Pancreas (tissue), 10 donors: ENCODE results near the gene NLRC3. TPM values are rescaled to one million over a fixed set of nuclear protein-coding genes. Genes with fewer than 3 reads are reported as not detected.
A peak's percentile ranks its signal among the peaks of the same experiment; 100 is the strongest.

Experiments
- ATAC-seq, 4 donors: fragments of 200-7000 bp; cut with Tn5 transposase; one replicate each; pipeline versions ENCODE4 v1.8.0 to v1.9.1; 2020; ENCODE audit warnings: mild to moderate bottlenecking in 4 of 4, moderate library complexity in 4 of 4
- DNase-seq, 6 donors: peaks; one replicate each; pipeline ENCODE4 v3.0.0-alpha.2; 2020
- FAIRE-seq: peaks from 2 replicates; lab custom pipeline; 2012; peaks lifted over from hg19 to GRCh38; lab: Jason Lieb, UNC
- H3K27ac ChIP-seq, 4 donors: fragments of 200-600 bp; sonication (generic); 1 replicate in 3 of 4; 2 replicates in 1 of 4; pipeline versions ENCODE4 v1.5.0 to v1.8.0; 2020
- H3K27me3 ChIP-seq, 4 donors: fragments of 200-600 bp; one replicate each; pipeline ENCODE4 v1.8.0; 2021
- H3K36me3 ChIP-seq, 3 donors: fragments of 200-600 bp; sonication (generic) in 1 of 3; one replicate each; pipeline versions ENCODE4 v1.5.0 to v1.8.0; 2020 to 2021
- H3K4me1 ChIP-seq, 3 donors: fragments of 200-600 bp; one replicate each; pipeline ENCODE4 v1.8.0; 2021
- H3K4me3 ChIP-seq, 4 donors: fragments of 200-600 bp; sonication (generic) in 2 of 4; one replicate each; pipeline versions ENCODE4 v1.5.0 to v1.8.0; 2020 to 2021
- H3K9me3 ChIP-seq, 4 donors: fragments of 200-600 bp; one replicate each; pipeline ENCODE4 v1.8.0; 2021
- WGBS, 2 donors: extraction: QIAGEN DNeasy Blood & Tissue Kit; methylation state at CpG; one replicate each; pipeline ENCODE4 v1.1.7; 2013; 5-methylcytosine and 5-hydroxymethylcytosine counted together
- intact Hi-C, 3 donors: fragments of 100-400 bp; cut with DNase I; formaldehyde crosslinking; loops; one replicate each; pipeline versions ENCODE4 v1.11.1 to v1.14.2; 2022
- polyA plus RNA-seq, 2 donors: library from polyadenylated mRNA; stranded (reverse); fragments of 200-250 nt; gene quantifications; one replicate each; pipeline ENCODE4 v1.2.3, GENCODE V29; 2013
- total RNA-seq, 6 donors: library from RNA; stranded (reverse); fragmentation: NEBNext Ultra II Directional in 4 of 6; extraction: Animal tissue kit (Norgen Biotek cat#: 25700) in 4 of 6; gene quantifications; one replicate each; pipeline versions ENCODE4 v1.2.1 to v1.2.4, GENCODE V29; 2021 to 2023
- TF ChIP-seq, protein P1 (sequence below), 4 donors: fragments of 200-600 bp; sonication (generic) in 3 of 4; IDR thresholded peaks; one replicate each; pipeline versions ENCODE4 v1.5.0 to v1.8.0; 2021; ENCODE audit warnings: antibody characterized with exemption in 4 of 4
- donor health status: healthy with polysubstance abuse.
- donor health status: DM: no; HTN: no; CAD: no; lungs with moderate emphysema.
- donor health status: DM: no; HTN: no; CAD: no.
- donor health status: control.
- donor health status: control.
- donor health status: Bipolar disorder and iron deficiency.
- donor health status: DM: yes; HTN: yes; CAD: no.
- donor health status: DM: no; HTN: no; CAD: no.
- donor health status: DM: no; HTN: no; CAD: no.
- donor health status: DM: yes; HTN: yes; CAD: no.

The NLRC3 gene
- total and polyA plus RNA-seq, 8 donors = 0.12 to 0.87 (median 0.44) TPM

DNA sequence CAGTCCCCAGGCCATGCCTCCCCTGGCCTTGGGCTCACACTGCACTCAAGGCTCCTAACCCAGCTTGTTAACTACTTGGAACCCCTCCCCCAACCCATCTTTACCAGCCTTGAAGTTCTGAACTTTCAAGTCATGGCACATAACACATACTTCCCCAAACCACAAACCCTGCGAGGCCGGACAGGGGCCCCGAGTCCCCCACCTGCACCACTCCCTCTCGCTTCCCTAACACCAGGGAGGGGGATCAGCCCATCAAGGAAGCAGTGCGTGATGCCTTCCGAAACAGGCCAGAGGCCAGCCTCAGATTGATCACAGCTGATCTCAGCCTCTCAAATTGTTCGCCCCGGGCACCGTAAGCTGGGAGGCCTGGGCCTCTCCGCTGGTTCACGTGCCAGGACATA lies 3.0 kb upstream of the NLRC3 start:
- no peaks in the 10 kb centered on the region for H3K4me1 ChIP-seq
- H3K9me3 ChIP-seq = no peaks in the 10 kb centered on the region
- WGBS, 2 donors = 87 to 90% methylated on average over 11 of the region's 11 CpGs
- TF ChIP-seq, protein P1, sequence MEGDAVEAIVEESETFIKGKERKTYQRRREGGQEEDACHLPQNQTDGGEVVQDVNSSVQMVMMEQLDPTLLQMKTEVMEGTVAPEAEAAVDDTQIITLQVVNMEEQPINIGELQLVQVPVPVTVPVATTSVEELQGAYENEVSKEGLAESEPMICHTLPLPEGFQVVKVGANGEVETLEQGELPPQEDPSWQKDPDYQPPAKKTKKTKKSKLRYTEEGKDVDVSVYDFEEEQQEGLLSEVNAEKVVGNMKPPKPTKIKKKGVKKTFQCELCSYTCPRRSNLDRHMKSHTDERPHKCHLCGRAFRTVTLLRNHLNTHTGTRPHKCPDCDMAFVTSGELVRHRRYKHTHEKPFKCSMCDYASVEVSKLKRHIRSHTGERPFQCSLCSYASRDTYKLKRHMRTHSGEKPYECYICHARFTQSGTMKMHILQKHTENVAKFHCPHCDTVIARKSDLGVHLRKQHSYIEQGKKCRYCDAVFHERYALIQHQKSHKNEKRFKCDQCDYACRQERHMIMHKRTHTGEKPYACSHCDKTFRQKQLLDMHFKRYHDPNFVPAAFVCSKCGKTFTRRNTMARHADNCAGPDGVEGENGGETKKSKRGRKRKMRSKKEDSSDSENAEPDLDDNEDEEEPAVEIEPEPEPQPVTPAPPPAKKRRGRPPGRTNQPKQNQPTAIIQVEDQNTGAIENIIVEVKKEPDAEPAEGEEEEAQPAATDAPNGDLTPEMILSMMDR (IDR thresholded peaks at IDR 0.05) = no peak
- H3K27ac ChIP-seq = no peak overlapping the region
- no peak for ATAC-seq
- no peak overlapping the region for H3K4me3 ChIP-seq
- no peak for DNase-seq
- no peak for FAIRE-seq
- intact Hi-C loops = no loop called here
- no peaks in the 10 kb centered on the region for H3K36me3 ChIP-seq
- no peaks in the 10 kb centered on the region for H3K27me3 ChIP-seq

GRCh38 chr16:3579776-3580175 lies 2.6 kb upstream of the NLRC3 start:
- 90 to 94% methylated on average over 7 of the region's 7 CpGs for WGBS, 2 donors
- Histone ChIP-seq H3K36me3 (no peaks in the 10 kb centered on the region), H3K27ac (no peak overlapping the region)

DNA sequence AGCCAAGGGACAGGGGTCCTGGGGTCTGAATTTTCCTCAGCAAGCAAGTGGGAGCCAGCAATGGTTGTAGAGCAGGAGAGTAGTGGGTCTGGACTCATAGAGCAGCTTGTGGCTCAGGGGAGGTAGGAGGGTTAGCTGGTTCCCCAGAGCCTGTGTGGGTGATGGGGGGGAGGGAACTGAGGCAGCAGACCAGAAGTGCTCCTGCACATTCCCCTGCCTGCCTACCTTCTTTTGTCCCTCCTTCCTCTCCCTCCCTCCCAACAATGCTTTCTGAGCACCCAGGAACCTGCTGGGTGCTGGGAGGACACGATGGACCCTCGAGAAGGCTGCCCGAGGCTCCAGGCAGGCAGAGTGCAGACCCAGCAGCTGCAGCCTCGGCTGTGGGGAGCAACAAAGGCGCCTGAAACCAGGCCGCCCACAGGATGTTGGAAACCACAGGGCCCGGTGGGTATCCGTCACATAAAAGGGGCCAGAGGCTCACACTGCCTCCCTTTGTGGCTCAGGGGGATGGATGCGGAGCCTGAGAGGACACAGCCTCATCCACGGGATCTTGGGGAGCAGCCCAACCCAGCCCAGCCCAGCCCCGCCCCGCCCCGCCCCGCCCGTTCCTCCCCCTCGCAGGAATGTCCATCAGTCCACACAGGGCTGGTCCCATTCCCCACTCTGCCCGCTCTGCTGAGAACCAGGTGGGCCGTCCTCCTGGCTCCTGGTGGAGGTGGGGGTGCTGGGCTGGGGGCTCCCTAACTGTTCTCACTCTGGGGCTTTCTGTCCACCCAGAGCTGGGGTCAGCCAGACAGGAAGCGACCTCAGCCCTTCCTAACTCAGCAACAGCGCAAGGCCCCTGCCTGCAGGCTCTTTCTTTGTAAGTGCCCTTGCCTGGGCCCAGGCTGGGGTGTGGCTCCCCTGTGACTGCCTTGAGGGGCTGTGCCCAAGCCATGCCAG lies 1.7 kb upstream of the NLRC3 start:
- ATAC-seq = no peak

More at GRCh38 chr16:3579776-3580175, 2.6 kb upstream of the NLRC3 start:
- FAIRE-seq (no peak), ATAC-seq (no peak), DNase-seq (no peak)
- Histone ChIP-seq H3K9me3 (no peaks in the 10 kb centered on the region), H3K4me3 (no peak overlapping the region), H3K4me1 (no peaks in the 10 kb centered on the region), H3K27me3 (no peaks in the 10 kb centered on the region)
- TF ChIP-seq, protein P1 (IDR thresholded peaks at IDR 0.05) = no peak
- intact Hi-C loops = no loop called here

DNA sequence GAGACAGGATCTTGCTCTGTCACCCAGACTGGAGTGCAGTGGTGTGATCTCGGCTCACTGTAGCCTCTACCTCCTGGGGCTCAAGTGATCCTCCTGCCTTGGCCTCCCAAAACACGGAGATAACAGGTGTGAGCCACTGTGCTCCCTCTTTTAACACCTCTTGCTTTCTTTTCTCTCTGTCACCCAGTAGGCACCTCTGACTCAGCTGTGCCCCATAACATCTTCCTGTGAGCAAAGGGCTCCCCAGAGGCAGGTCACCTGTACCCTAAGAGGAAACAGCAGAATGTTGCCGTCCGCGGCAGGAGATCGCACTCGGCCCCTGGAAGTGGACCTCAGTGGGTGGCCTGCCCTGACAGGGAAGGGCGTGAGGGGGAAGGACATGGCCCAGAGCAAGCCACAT lies 918 bp upstream of the NLRC3 start:
- 70 to 75% methylated on average over 8 of the region's 8 CpGs for WGBS, 2 donors
- DNase-seq (no peak), ATAC-seq (no peak), FAIRE-seq (no peak)
- Histone ChIP-seq H3K27ac (no peak overlapping the region), H3K36me3 (no peaks in the 10 kb centered on the region), H3K4me1 (no peaks in the 10 kb centered on the region), H3K27me3 (no peaks in the 10 kb centered on the region), H3K4me3 (no peak overlapping the region), H3K9me3 (no peaks in the 10 kb centered on the region)
- TF ChIP-seq, protein P1 (IDR thresholded peaks at IDR 0.05) = no peak
- intact Hi-C loops = no loop called here

More for the DNA sequence above, 1.7 kb upstream of the NLRC3 start:
- intact Hi-C loops = no loop called here
- no peaks in the 10 kb centered on the region for H3K27me3 ChIP-seq
- H3K36me3 ChIP-seq = no peaks in the 10 kb centered on the region
- DNase-seq (no peak), FAIRE-seq (no peak)
- H3K4me3 ChIP-seq = no peak overlapping the region
- WGBS, 2 donors = 50 to 55% methylated on average over 11 to 20 of the region's 20 CpGs
- H3K4me1 ChIP-seq = no peaks in the 10 kb centered on the region
- H3K27ac ChIP-seq = no peak overlapping the region
- TF ChIP-seq, protein P1 (IDR thresholded peaks at IDR 0.05) = no peak
- H3K9me3 ChIP-seq = no peaks in the 10 kb centered on the region

DNA sequence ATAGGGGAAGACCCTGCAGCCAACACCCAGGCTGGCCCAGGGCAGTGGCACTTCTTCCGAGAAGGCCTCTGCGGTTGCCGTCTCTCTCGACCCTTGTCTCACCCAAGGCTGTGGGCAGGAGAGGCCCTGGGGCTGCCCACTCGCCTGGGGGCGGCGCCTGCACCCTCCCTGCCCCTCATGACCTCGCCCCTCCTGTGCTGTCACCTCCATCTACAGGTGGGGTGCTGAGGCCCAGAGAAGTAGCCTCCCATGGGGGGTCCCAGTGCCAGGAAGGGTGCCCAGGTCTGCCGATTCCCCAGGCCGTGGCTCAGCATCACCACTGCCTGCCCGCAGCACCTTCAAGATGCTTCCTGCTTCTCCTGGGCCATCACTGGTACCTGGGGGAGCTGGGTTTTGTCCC lies 992 bp downstream of the NLRC3 start:
- intact Hi-C loops = no loop called here
- FAIRE-seq = no peak
- no peaks in the 10 kb centered on the region for H3K36me3 ChIP-seq
- ATAC-seq = no peak
- no peaks in the 10 kb centered on the region for H3K4me1 ChIP-seq
- H3K9me3 ChIP-seq = no peaks in the 10 kb centered on the region
- no peak overlapping the region for H3K27ac ChIP-seq
- WGBS, 2 donors = 77 to 82% methylated on average over 11 of the region's 11 CpGs
- TF ChIP-seq, protein P1 (IDR thresholded peaks at IDR 0.05) = no peak
- DNase-seq = peak in 1 of 6 donors; percentile 53
- H3K4me3 ChIP-seq = no peak overlapping the region
- no peaks in the 10 kb centered on the region for H3K27me3 ChIP-seq
